SH-SY5Y (cell line): ENCODE data around the gene SMIM35.

Source experiments
- GATA2 ChIP-seq: IDR thresholded peaks from 2 replicates; pipeline ENCODE4 v1.6.1; 2011; ENCODE audit warnings: mild to moderate bottlenecking, low read depth, low read length
- GATA3 ChIP-seq: IDR thresholded peaks from 2 replicates; pipeline ENCODE4 v1.6.1; 2011; ENCODE audit warnings: low read depth, mild to moderate bottlenecking, low read length, moderate library complexity

GRCh38 chr11:118128310-118128709 lies 41.5 kb upstream of the SMIM35 start:
- TF ChIP-seq GATA2 (no peak), GATA3 (no peak)
